Bone marrow (tissue), 2 donors: ENCODE data around the gene RGS7.
"Not testable (repeated sequence)": the region's sequence is repeated elsewhere in the genome, so short reads cannot be mapped to it uniquely, and the experiment has no call there.

Experiments used
- DNase-seq, 2 donors: peaks; one replicate each; lab custom pipeline; 2025; lab: John Stamatoyannopoulos, UW

The RGS7 gene

DNA sequence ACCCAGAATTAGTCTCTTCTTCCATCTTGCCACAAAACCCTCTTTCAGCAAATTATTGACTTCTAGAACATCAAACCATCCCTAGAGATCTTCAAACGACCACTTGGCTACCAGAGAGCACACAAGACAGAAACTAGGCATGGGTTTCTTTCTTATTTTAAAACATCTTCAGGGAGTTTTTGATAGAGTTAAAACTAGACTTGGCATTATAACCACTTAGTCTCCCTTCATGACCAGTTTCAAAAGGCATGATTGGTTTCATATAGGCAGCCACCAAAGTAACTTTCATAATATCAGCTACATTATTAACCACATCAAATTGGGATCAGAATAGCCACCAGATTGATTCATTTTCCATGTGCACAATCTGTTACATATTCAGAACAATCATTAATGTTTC is 376.7 kb downstream of the RGS7 start:
- DNase-seq = no peak

DNA sequence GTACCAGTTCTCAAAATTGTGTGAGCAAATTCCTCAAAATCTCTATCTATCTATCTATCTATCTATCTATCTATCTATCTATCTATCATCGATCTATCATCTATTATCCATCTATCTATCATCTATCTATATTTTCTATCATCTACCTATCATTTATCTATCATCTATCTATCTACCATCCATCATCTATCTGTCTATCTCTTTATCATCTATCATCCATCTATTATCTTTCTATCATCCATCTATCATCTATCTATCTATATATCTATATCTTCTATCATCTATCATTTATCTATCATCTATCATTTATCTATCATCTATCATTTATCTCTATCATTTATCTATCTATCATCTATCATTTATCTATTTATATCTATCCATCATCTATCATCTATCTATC is 380.3 kb downstream of the RGS7 start:
- DNase-seq = no peak

DNA sequence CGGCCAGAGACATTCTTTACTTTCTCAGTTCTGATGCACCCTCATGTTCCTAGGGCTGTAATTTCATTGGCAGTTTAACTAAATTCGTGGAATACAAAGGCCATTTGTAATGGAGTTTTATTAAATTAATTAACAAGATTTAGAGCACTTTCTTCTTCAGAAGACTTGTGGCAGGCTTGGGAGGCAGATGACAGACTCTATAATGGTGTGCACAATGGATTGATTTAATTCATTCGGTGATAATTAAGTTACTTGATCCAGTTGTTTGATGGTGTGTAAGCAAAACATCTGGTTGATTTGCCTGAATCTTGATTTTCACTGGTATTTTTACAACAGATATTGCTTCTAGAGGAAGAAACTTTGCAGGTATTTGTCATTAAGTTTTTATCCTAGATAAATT is 383.1 kb downstream of the RGS7 start:
- DNase-seq = no peak

DNA sequence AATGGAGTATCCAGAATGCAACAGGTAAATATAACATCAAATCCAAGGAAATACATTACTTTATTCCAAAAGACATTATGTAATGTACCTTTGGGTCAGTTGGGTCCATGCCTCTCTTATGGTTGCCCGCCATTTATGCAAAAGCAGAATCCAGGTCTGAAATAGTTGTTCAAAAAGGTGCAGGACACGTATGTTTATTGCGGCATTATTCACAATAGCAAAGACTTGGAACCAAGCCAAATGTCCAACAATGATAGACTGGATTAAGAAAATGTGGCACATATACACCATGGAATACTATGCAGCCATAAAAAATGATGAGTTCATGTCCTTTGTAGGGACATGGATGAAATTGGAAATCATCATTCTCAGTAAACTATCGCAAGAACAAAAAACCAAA is 384.9 kb downstream of the RGS7 start:
- not testable (repeated sequence) for DNase-seq

DNA sequence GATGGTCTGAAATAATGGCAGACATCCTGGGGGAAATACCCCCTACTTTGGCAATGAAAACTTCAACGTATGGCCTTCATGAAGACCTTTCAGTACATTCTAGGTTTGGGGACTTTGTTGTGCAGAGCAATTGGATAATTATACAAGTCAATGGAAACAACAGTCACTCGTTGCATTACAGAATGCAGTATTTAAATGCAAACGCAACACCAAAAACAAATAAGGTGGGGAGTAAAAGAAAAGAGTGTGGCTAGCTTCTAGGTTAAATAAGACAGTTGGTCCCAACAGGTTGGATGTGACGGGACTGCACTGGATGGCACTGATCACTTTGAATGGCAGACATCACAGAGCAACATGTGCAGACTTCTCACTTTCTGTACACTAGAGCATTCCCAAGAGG is 386.8 kb downstream of the RGS7 start:
- DNase-seq = no peak

DNA sequence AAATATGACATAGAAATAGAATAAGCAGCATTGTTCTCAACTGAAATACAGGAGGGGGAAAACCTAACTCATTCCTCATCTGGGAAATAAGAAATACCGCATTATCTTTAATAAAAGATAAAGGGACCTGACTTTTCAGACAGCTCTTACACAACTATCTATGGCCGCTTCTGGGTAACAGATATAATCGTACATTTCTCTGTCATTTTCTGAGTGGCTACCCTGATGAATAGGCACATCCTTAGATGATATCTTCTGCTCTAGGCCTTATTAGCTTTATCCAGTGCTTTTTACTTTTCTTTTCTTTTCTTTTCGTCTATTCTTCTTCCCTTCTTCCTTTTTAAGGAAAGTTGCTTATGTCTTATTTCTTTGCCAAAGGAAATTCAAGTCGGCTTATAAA is 388.1 kb downstream of the RGS7 start:
- no peak for DNase-seq

DNA sequence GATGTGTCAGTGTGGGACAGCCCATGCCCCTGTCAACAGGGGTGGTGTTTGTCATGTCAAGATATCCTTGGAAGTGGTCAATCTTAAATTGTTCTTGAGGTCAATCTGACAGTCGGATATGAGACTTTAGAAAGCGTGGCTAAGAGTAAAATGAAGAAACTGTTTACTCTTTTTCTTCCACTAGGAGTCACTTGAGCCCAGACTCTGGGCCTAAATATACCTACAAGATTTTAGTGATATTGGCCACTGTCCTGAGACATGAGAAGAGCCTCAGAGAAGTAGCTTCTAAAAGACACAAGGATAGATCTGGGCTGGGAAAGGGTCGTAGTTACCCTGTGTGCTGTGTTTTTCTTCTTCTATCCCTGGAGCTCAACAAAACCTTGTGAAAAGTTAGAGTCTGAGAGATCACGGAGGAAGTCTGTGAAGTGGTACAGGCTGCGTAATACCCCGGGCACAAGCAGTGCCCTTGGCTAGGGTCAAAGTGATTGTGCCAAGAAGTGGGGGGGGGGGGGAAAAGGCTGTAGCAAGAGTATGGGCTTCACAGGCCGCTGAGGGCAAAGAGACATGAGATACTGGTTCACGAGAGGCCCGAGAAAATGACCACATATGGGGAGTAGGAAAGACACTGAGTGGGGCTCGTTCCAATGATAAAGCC is 389.8 kb downstream of the RGS7 start:
- no peak for DNase-seq

DNA sequence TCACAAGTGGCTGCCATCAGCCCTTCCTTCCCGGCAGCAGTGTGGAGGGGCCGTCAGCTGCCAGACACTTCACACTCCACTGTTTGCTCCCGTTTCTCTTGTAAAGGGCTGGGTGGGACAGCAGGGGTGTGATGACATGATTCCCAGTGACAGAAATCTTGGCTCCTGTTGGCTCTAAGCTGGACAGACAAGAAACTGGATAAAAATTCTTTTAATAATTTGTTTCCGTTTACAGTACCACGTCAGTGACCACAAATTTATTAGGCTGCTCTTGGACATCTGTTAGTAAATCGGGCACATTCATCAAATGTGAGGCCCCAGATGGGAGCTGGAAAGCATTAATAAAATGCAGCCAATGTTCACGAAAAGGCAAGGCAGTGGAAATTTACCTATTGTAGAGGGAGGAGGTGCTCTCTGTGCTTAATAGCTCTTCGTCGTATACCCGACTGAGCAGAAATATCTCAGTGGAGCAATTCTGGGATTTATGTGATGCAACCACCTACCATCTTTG is 391.4 kb downstream of the RGS7 start:
- DNase-seq = no peak

DNA sequence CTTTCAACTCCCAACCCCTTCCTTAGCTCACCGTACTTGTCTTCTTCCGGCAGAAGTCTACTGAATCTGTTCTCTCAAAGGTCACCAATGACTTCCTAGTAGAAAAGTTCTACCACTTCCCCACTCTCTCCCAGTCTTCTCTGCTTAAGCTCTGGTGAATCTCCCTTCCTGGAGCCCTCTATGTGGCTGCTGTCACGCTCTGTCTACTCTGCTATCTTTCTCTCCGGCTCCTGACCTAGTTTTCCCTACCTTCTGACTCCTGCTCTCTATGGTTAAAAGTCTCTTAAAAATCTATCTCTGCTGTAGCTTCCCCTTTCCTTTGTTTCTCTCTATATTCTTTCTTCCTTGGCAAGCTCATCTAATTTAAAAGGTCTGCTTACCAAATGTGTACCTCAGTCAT is 394.9 kb downstream of the RGS7 start:
- no peak for DNase-seq

DNA sequence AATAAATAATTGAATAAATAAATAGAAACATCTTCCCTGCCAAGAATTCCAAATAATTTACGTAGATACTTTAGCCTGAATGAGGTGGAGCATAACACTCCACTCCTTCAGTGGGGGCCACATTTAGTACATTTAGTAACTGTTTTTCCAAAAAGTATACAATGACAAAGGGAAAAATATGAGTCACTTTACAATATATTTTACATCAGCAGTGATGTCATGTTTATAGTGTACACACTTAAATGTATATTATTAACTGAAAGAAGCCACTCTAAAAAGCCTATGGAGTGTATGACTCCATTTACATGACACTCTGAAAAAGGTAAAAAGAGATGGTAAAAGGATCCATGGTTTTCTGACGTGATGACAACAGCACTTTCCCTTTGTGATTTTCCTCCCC is 400.6 kb downstream of the RGS7 start:
- DNase-seq = no peak

DNA sequence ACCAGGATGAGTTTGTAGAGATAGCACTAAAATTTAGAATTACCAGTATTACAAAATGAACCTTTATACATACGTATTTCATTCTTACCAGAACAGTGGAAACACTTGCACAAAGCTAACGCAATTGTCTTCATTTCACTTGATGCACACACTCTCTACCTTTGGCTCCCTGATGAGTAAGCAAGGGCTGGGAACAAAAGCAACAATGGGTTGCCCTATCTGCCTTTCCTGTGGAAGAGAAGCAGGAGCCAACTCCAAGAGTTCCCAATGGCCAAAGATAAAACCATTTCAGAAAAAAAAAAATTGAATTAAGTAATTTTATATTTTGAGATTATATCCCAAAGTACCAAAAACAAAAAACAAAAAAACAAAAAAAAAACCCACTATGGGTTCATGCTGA is 401.0 kb downstream of the RGS7 start:
- DNase-seq = no peak

DNA sequence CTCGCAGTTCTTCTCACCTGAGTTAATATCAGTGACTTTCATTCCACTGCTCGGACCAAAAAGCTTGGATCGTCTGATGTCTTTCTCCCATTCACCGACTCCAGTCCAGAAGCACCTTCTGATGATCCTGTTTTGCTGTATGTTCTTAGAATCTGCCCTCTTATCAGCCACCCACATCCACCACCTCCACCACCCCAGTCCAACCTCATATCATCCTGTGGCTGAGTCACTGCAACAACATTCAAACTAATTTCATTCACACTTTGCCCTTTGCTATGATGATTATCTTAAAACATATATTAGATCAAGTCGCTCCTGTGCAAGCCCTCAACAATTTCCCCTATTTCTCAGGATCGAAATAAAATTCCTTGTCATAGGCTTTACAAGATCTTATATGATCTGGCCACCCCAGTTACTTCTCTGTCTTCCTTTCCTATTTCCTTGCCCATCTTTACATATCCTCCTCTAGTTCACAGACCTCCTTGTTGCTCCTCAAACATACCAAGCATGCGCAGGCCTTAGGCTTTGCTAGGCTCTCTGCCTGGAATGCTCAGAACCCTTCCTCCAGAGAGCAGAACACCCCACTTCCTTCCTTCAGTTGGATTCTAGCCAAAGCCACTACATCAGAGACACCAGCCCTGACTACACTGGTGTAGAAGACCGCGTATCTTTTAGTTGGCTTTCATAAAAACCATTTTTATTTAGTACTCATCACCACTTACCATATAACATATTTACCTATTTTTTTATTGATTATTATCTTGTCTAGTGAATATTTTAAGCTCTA is 409.4 kb downstream of the RGS7 start:
- no peak for DNase-seq

DNA sequence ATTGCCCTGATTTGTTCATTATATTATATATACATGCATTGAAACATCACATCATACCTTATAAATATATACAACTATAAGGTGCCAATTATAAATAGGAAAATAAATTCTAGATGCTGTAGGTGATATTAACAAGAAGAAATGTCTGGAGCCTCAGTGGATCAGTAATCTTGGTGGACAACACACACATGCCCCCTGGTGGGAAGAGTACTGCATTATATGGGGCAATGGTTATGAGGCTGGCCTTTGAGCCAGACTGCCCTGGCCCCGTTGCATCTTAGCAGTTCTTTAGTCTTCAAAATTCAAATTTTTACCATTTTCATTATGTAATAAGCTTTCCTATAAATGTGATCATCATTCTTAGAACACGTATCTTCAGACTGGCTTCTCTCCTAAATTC is 410.1 kb downstream of the RGS7 start:
- no peak for DNase-seq

DNA sequence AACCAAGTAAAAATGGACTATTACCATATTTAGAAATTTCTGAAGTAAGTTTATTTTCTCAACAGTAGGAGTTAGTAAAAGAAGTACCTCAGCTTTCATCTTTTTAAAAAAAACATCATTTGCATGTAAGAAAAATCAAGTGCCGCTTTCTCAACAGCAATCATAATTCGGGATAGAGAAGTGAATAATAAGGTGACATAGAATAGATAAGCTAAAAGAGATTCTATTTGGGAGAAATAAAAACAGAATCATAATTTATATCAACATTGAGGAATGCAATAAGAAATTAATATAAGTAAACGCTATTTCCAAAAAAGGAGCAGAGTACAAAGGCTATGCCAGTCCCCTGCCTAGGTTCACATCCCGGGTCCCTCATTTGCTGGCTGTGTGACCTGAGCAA is 414.1 kb downstream of the RGS7 start:
- DNase-seq = no peak

DNA sequence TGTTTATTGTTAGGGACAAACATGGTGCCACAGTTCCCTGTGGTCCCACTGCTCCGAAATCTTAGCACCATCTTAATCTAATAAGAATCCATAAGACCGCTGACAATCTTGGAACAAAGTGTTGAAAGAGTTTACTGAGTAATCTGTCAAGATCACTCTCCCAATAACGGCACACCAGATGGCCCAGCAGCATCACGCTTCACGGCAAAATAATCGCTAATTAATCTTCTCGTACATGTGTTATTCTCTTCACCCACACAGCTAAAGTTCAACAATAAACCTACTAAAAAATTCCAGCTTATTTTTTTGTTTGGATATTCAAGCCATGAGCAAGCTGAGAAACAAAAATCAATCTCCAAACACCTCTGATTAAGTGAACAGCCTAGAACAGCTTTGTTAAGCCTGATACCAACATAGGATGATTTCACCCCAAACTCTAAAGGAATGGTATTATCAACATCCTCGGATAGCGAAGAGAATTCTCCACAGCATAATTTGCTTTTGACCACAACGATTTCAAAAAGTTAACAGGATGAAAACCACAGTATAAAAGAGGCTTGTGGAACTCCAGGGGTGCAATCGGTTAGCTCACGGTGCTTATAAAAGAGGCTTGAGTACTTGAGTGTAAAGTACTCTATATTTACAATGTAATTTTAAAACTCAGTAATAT is 415.2 kb downstream of the RGS7 start:
- DNase-seq = no peak

DNA sequence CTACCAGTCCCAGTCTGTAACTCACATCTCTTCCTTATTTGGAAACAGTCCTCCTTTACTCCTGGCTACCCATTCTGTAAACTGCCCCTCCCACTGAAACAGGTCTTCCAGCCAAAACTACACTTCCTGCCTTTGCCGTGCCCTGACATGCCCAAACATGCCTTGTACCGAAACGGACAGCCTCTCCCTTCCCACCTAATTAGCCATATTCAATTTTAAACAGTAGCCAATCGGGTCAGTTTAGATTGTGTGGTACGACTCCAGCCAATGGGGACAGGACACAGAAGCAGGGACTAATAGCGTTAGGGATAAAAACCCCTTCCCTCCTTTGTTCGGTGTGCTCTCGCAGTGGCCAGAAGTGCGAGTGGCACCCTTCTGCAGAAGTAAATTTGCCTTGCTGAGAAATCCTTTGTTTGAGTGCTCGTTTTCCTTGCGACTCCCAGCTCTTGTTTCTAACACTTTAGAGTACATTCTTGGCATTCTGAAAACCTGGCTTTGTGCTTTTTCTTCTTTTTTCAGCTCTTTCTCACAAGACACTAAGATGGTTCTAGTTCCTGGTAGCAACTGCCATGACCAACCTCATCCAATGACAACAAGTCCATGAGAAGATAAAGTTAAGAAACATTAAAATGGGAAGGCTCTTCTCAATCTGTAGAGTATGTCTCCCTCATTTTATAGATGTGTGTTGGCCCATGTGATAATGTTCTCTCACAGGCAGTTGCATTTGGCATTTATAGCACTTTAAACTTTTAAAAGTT is 419.9 kb downstream of the RGS7 start:
- DNase-seq = no peak

DNA sequence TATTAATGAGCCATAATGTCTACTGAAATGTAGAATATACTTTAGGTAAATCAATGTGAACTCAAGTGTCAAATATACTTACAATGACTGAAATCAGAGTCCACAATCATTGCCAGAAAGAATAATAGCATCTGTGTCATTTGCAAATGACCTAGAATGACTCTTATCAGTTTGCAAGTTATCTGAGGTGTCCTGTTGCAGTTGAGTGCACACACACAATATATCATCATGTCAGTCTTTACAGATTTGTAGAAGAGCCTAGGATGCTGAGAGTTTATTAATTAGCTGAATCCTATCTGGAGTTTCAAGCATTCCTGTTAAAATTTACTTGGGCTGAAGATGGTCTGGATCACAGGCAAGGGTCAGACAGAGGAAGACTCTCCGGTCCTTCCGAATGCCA is 421.1 kb downstream of the RGS7 start:
- DNase-seq = no peak

DNA sequence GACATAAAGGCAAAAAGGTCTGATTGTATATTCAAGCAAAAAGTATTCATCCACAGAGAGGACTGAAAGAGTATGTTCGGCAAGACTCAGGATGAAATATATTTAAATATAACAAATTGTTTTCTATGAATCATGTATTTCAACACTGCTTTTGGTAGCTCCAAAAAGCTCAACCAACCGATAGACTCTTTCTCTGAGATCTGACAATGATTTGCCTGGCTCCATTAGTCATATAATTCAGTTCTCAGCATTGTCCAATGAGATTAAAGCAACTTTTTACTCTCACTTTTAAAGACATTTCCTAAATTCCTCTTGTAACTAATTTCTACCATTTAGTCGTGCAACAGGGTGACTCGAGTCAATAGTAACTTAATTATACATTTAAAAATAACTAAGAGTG is 426.0 kb downstream of the RGS7 start:
- no peak for DNase-seq

DNA sequence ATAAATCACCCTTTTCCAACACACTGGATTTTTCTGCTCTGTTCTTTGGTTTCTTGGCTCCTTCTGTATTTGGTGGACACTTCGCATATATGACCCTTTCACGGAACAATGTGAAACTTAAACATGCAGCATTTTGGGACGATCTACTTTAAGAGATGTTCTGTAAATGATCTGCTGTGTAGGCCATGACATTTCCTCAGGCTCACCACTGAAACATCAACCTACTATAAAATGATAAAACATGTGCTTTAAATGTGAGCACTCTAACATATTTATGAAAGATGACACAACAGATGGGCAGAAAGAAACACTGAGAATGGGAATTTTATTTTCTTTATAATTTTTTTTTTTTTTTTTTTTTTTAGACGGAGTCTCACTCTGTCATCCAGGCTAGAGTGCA is 428.7 kb downstream of the RGS7 start:
- no peak for DNase-seq

DNA sequence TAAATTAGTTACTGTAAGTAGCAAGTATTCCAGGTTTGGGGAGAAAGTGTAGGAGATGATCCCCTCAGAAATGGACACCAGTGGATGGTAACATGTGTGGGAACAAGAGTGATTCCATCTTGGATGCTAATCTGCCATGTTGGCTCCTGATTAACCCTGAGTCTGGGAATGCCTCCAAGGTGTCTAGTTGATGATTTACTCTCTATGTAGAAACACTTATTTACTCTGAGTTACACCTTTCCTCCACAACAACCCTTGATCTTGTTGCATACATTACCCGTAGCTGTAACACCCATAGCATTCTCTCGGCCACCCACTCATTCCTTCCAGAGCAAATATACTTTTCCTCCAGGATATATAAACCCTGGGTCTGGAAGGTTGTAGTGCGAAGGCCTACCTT is 429.2 kb downstream of the RGS7 start:
- DNase-seq = no peak

DNA sequence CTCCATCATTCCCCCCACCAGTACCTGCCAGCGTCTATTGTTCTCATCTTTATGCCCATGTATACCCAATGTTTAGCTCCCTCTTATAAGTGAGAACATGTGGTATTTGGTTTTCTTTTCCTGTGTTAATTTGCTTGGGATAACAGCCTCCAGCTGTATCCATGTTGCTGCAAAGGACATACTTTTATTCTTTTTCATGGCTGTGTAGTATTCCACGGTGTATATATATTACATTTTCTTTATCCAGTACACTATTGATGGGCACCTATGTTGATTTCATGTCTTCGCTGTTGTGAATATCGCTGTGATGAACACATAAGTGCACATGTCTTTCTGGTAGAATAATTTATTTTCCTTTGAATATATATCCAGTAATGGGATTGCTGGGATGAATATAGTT is 431.7 kb downstream of the RGS7 start:
- no peak for DNase-seq

DNA sequence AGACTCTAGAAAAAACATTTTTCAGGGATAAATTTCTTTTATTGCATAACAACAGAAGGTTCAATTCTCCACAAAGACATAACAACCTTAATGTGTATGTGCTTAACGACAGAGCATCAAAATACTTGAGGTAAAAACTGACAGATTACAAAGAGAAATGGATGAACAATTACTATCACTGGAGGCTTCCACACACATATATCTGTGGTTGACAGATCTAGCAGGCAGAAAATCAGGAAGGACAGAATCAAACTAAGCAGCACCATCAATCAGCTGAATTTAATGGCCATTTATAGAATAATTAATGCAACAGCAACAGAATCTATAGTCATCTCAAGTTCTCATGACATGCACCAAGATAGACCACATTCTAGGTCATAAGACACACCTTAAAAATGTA is 439.0 kb downstream of the RGS7 start:
- DNase-seq = no peak
